ENCODE measurements around the gene SORCS2. TPM values are rescaled to one million over a fixed set of nuclear protein-coding genes. Genes with fewer than 3 reads are reported as not detected.

The SORCS2 gene
- total and polyA plus RNA-seq, 2 of the 13 experiments (the other 11 are each of a cell fraction or from before 2014, with no cell fraction given), result 0.82 to 1.0 TPM

GRCh38 chr4:7719354-7720174, 527.2 kb downstream of the SORCS2 start:
- H3K36me3 ChIP-seq (replicated peaks in 1 of 2; ENCODE audit: control insufficient read depth in 1 of 2, insufficient read depth in 2 of 2, low read length in 2 of 2), result no peaks in the 10 kb centered on the region
- no peaks in the 10 kb centered on the region for H4K20me1 ChIP-seq (ENCODE audit: insufficient read depth, low read length)
- no peak overlapping the region; a peak in 1 of 6 replicates for H3K4me3 ChIP-seq (replicated peaks in 1 of 3; ENCODE audit: insufficient read depth in 1 of 3, low read depth in 2 of 3, low read length in 3 of 3)
- ATAC-seq, result peak; percentile 91
- H3K79me2 ChIP-seq (ENCODE audit: insufficient read depth, low read length), result no peaks in the 10 kb centered on the region
- ChIA-PET POLR2A (no interaction called here), CTCF (ENCODE audit: low intra/inter-chr PET ratio, low total read pairs) (interaction anchor here (1.4 to 1.8 kb wide), 2 partner anchors 165 to 528 kb away, joined by 4 to 6 read pairs; no protein-coding TSS in a partner anchor)
- peak overlapping the region; percentile 56 for H3K4me2 ChIP-seq (ENCODE audit: low read depth, low read length)
- intact Hi-C loops (cut with micrococcal nuclease; ENCODE audit: unreplicated experiment) (no loop called here), in situ Hi-C loops (cut with HindIII; ENCODE audit: extremely low pct_ligation_motif_present, low pct_unique_long_range_greater_than_20kb) (loop anchor here (10.0 kb wide), 1 partner anchor 525 kb away; the partner anchor contains the start of gene SORCS2)
- H3K27me3 ChIP-seq (ENCODE audit: control insufficient read depth in 1 of 2, insufficient read depth in 2 of 2, low read length in 2 of 2), result no peaks in the 10 kb centered on the region
- no peak overlapping the region for H2AFZ ChIP-seq (ENCODE audit: low read length)
- no peak overlapping the region for H3K27ac ChIP-seq (ENCODE audit: extremely low read length, insufficient read depth, low read length)
- DNase-seq (ENCODE audit: low spot score), result peak; percentile 29
- WGBS (ENCODE audit: low lambda C conversion rate), result 43% methylated on average over 9 of the region's 33 CpGs
- H3K4me1 ChIP-seq (ENCODE audit: insufficient read depth, low read length), result 0 out of 2 replicates have a peak, but pooled peaks cover 4% of the 10 kb centered on the region
- no TSS peak for BruUV-seq (replicated peaks)
- FAIRE-seq, result no peak
- H3K9me3 ChIP-seq (ENCODE audit: low read length), result no peaks in the 10 kb centered on the region
- 0 out of 2 replicates have a peak overlapping the region, but pooled peaks have one; percentile 30 for H3K9ac ChIP-seq (ENCODE audit: insufficient read depth, low read depth, low read length)
- TF ChIP-seq SKI (IDR thresholded peaks at IDR 0.05; ENCODE audit: partially characterized antibody) (no peak), CAMTA2 (CRISPR knock-in tag; IDR thresholded peaks at IDR 0.05; ENCODE audit: borderline replicate concordance) (no peak), SAP130 (CRISPR knock-in tag; IDR thresholded peaks at IDR 0.05; ENCODE audit: low read depth) (no peak), ZNF790 (CRISPR knock-in tag; IDR thresholded peaks at IDR 0.05; ENCODE audit: borderline replicate concordance) (no peak), ZNF749 (CRISPR knock-in tag; IDR thresholded peaks at IDR 0.05; ENCODE audit: borderline replicate concordance) (no peak), ZNF362 (CRISPR knock-in tag; IDR thresholded peaks at IDR 0.05; ENCODE audit: borderline replicate concordance) (no peak), HIC2 (CRISPR knock-in tag; IDR thresholded peaks at IDR 0.05; ENCODE audit: low read depth) (no peak), GLI4 (CRISPR knock-in tag; IDR thresholded peaks at IDR 0.05; ENCODE audit: borderline replicate concordance) (no peak), ZNF687 (CRISPR knock-in tag; IDR thresholded peaks at IDR 0.05) (peak; percentile 38; the same call in 1 of the 2 replicates), ZNF737 (CRISPR knock-in tag; IDR thresholded peaks at IDR 0.05; ENCODE audit: borderline replicate concordance) (no peak), TBP (CRISPR knock-in tag; IDR thresholded peaks at IDR 0.05) (no peak), ZNF430 (CRISPR knock-in tag; IDR thresholded peaks at IDR 0.05) (no peak), FOXO1 (CRISPR knock-in tag; IDR thresholded peaks at IDR 0.05) (no peak), ZKSCAN8 (CRISPR knock-in tag; IDR thresholded peaks at IDR 0.05; ENCODE audit: borderline replicate concordance) (no peak), CENPBD1 (CRISPR knock-in tag; IDR thresholded peaks at IDR 0.05; ENCODE audit: borderline replicate concordance, low read depth) (no peak), ZNF850 (CRISPR knock-in tag; conservative IDR thresholded peaks at IDR 0.05) (no peak)
